ENCODE results near the gene COL1A1. TPM values are rescaled to one million over a fixed set of nuclear protein-coding genes. Genes with fewer than 3 reads are reported as not detected.

The COL1A1 gene
- polyA plus RNA-seq, 1 experiment: 1,356 TPM

DNA sequence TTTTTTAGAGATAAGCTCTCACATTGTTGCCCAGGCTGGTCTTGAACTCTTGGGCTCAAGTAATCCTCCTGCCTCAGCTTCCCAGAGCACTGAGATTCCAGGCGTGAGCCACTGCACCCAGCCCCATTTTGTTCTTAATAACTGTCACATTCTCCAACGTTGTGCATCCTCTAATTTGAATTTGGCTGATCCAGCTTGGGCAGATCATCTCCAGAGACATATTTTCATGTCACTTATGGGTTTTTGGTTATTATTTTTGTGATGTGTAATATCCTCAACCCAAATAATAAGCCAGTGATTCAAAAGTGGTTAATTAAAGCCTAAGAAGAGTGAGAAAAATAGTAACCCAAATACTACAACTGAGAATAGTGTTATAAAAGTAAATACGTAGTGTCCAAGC, 16.2 kb upstream of the COL1A1 start:
- no peak for DNase-seq (ENCODE audit: low read depth, low spot score)
- Histone ChIP-seq H3K27ac (ENCODE audit: low read depth, low read length) (peak overlapping the region; percentile 21), H3K9me3 (ENCODE audit: control insufficient read depth, insufficient read depth, low read length) (no peaks in the 10 kb centered on the region), H3K27me3 (ENCODE audit: control insufficient read depth, insufficient read depth, low read length) (no peaks in the 10 kb centered on the region), H3K4me3 (ENCODE audit: low read depth, low read length) (no peak overlapping the region; the same call in 1 of the 2 replicates)
- TF ChIP-seq, protein P1, sequence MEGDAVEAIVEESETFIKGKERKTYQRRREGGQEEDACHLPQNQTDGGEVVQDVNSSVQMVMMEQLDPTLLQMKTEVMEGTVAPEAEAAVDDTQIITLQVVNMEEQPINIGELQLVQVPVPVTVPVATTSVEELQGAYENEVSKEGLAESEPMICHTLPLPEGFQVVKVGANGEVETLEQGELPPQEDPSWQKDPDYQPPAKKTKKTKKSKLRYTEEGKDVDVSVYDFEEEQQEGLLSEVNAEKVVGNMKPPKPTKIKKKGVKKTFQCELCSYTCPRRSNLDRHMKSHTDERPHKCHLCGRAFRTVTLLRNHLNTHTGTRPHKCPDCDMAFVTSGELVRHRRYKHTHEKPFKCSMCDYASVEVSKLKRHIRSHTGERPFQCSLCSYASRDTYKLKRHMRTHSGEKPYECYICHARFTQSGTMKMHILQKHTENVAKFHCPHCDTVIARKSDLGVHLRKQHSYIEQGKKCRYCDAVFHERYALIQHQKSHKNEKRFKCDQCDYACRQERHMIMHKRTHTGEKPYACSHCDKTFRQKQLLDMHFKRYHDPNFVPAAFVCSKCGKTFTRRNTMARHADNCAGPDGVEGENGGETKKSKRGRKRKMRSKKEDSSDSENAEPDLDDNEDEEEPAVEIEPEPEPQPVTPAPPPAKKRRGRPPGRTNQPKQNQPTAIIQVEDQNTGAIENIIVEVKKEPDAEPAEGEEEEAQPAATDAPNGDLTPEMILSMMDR (IDR thresholded peaks at IDR 0.05; ENCODE audit: low read depth, low read length): no peak
- ChIA-PET POLR2A (interaction anchor here (0.6 to 14.7 kb wide), 7 partner anchors 6 to 87 kb away, joined by 4 to 726 read pairs (median 63); partner anchors contain the start of gene COL1A1), CTCF (interaction anchor here (1.0 to 2.4 kb wide), 5 partner anchors 16 to 80 kb away, joined by 3 to 12 read pairs (median 3); partner anchors contain the start of gene COL1A1)

DNA sequence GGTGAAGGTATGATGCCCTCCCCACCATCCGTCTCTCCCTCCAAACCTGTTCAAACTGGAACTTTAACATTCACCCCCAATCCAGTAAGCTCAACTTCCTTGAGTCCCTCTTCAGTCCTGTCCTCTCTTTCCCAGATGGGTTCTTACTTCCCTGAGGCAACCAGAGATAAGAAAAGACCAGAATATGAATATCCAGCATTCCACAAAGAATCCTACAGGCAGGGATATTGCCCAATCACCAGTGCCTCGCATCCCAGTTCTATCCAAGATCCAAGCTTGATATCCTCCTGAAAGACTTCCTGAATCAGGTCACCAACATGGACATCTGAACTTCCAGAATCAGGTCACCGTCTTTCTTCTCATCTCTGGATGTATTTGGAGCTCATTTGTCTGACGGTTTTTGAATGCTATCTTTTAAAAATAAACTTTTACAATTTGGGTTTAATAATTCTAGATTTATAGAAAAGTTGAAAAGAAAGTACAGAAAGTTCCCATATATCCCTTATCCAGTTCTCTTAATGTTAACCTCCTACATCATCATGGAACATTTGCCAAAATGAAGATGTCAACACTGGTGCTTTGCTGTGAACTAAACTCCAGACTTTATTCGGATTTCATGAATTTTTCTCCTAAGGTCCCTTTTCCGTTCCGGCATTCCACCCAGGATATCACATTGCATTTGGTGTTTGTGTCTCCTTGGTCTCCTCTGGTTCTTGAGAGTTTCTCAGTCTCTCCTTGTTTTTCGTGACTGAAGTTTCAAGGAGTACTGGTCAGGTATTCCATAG, 13.7 kb upstream of the COL1A1 start:
- CTCF ChIA-PET: interaction anchor here (0.5 kb wide), 1 partner anchor 1337 kb away, joined by 4 read pairs; no protein-coding TSS in a partner anchor
- H3K4me3 ChIP-seq (ENCODE audit: low read depth, low read length): no peak overlapping the region
- H3K27me3 ChIP-seq (ENCODE audit: control insufficient read depth, insufficient read depth, low read length): no peaks in the 10 kb centered on the region
- no peaks in the 10 kb centered on the region for H3K9me3 ChIP-seq (ENCODE audit: control insufficient read depth, insufficient read depth, low read length)
- POLR2A ChIA-PET: interaction anchor here (6.5 to 14.7 kb wide), 3 partner anchors 11 to 53 kb away, joined by 63 to 726 read pairs (median 284); partner anchors contain the start of gene COL1A1
- peak overlapping the region; percentile 22 for H3K27ac ChIP-seq (ENCODE audit: low read depth, low read length)
- TF ChIP-seq, protein P1 (IDR thresholded peaks at IDR 0.05; ENCODE audit: low read depth, low read length): no peak
- no peak for DNase-seq (ENCODE audit: low read depth, low spot score)

DNA sequence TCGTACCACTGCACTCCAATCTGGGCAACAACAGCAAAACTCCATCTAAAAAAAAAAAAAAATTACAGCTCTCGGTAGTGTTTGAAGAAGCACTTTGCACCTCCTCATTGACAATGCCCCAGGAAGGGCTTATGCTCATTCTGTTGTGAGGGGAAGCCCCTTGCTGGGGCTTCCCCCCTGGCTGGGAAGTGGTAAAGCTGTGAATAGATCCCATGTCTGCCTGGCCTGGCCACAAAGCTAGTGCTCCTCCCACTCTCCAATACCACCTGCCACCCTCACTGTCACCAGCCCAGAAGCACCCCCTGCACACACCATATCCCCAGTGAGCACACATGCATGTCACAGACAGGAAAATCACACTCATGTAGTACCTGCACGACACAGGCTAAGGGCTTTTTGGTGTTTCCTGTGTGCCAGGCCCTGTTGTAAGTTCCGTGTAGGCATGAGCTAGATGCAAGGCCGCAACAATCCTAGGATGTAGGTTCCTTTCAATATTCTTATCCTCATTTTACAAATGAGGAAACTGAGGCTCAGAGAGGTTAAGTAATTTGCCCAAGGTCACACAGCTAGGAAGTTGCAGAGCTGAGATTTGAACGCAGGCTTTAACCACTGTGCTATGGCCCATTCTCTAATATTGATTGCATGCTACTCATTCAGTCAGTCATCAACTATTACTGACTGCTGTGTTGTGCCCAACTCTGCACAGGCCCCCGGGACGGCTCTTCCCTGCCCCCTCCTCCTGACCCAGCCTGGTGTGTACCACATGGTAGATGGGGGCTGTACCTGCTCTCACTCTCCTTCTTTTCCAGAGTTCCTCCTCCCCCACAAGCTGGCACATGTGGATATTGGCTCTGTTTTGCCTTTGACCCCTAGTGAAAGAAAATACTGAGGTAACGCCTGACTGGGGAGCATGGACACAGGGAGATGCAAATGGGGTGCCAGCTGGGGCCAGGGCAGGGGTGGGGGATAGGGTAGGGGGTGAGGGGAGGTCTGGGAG, 11.9 kb upstream of the COL1A1 start:
- CTCF ChIA-PET: interaction anchor here (1.1 to 1.6 kb wide), 3 partner anchors 12 to 54 kb away, joined by 3 to 6 read pairs (median 5); partner anchors contain the start of gene COL1A1
- no peak for DNase-seq (ENCODE audit: low read depth, low spot score)
- H3K27me3 ChIP-seq (ENCODE audit: control insufficient read depth, insufficient read depth, low read length): no peaks in the 10 kb centered on the region
- H3K4me3 ChIP-seq (ENCODE audit: low read depth, low read length): no peak overlapping the region
- H3K9me3 ChIP-seq (ENCODE audit: control insufficient read depth, insufficient read depth, low read length): no peaks in the 10 kb centered on the region
- no peak overlapping the region for H3K27ac ChIP-seq (ENCODE audit: low read depth, low read length)
- POLR2A ChIA-PET: interaction anchor here (0.8 to 14.8 kb wide), 7 partner anchors 7 to 61 kb away, joined by 4 to 726 read pairs (median 92); partner anchors contain the start of genes COL1A1 and TMEM92
- TF ChIP-seq, protein P1 (IDR thresholded peaks at IDR 0.05; ENCODE audit: low read depth, low read length): no peak

DNA sequence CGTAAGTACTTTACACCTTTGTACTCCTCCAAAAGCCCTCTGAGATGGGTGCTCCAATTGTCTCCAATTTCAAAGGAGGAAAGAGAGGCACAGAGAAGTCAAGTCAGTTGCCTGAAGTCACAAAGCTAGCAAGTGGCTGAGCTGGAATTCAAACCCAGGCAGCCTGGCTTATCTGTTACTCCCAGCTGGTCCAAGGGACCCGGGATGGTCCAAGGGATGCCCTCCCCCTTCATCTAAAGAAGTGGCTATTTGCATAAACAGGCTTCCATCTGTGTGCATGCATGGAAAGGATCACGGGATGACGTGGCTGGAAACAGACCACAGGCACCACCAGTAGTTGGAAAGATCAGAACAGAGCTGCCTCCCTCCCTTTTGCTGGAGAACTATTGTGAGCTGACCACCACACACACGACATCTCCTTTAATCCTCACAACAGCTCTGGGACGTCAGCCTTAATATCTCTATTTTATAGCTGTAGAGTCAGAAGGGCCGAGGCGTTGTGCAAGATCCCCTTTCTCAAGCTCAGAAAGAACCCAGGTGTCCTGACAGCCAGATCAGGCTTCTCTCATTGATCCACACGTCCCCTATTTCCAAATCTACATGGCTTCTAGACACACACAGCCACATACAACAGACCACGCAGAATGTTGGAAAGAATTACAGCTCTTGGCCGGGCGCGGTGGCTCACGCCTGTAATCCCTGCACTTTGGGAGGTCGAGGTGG, 10.9 kb upstream of the COL1A1 start:
- Histone ChIP-seq H3K9me3 (ENCODE audit: control insufficient read depth, insufficient read depth, low read length) (no peaks in the 10 kb centered on the region), H3K27ac (ENCODE audit: low read depth, low read length) (peak overlapping the region; percentile 100), H3K27me3 (ENCODE audit: control insufficient read depth, insufficient read depth, low read length) (no peaks in the 10 kb centered on the region), H3K4me3 (ENCODE audit: low read depth, low read length) (no peak overlapping the region)
- TF ChIP-seq, protein P1 (IDR thresholded peaks at IDR 0.05; ENCODE audit: low read depth, low read length): no peak
- POLR2A ChIA-PET: interaction anchor here (0.5 to 14.8 kb wide), 11 partner anchors 8 to 77 kb away, joined by 3 to 726 read pairs (median 5); partner anchors contain the start of genes COL1A1 and TMEM92
- CTCF ChIA-PET: interaction anchor here (0.8 to 1.6 kb wide), 3 partner anchors 11 to 57 kb away, joined by 5 to 6 read pairs (median 5); partner anchors contain the start of gene COL1A1
- peak; percentile 81 for DNase-seq (ENCODE audit: low read depth, low spot score)

Data from AG04450 (cell line).